Activated T-helper 2 cell treated with anti-CD3 and anti-CD28 coated beads, Interferon-gamma antibody, Interleukin-2, Interleukin-4, amounts not matched to agents 10 μg/mL and 5 μg/mL and 100 μg/mL, durations not matched to agents 14 hours and 24 hours and 36 hours (primary cell): ENCODE data around the gene IGLON5. TPM values are rescaled to one million over a fixed set of nuclear protein-coding genes. Genes with fewer than 3 reads are reported as not detected.

ENCODE experiments used
- DNase-seq: peaks from one replicate; pipeline ENCODE4 v3.0.0; 2021; ENCODE audit warnings: low spot score
- H3K27ac Mint-ChIP-seq: one replicate; pipeline ENCODE4 v1.8.0; 2021; ENCODE audit warnings: mixed read lengths
- H3K27me3 Mint-ChIP-seq: one replicate; pipeline ENCODE4 v1.8.0; 2021; ENCODE audit warnings: low read depth, mixed read lengths
- H3K36me3 Mint-ChIP-seq: one replicate; pipeline ENCODE4 v1.8.0; 2021; ENCODE audit warnings: low read depth, mixed read lengths
- H3K4me1 Mint-ChIP-seq: one replicate; pipeline ENCODE4 v1.8.0; 2021; ENCODE audit warnings: low read depth, mixed read lengths
- H3K4me3 Mint-ChIP-seq: one replicate; pipeline ENCODE4 v1.8.0; 2021; ENCODE audit warnings: low read depth, mild to moderate bottlenecking, moderate library complexity, mixed read lengths
- H3K9me3 Mint-ChIP-seq: one replicate; pipeline ENCODE4 v1.8.0; 2021; ENCODE audit warnings: mixed read lengths
- intact Hi-C: fragments of 100-400 bp; cut with micrococcal nuclease; formaldehyde crosslinking; loops from one replicate; pipeline ENCODE4 v1.15.1; 2023
- total RNA-seq: library from RNA; stranded (reverse); gene quantifications from 2 replicates; pipeline ENCODE4 v1.2.3, GENCODE V29; 2022

Gene IGLON5
- total RNA-seq, 1 donor from 2014 or later = 7.0 TPM

GRCh38 chr19:51365965-51366388 lies 54.5 kb downstream of the IGLON5 start, which contains the start of gene ETFB:
Gene ETFB, minus strand, starts transcription at chr19:51366388. Its CDS starts 62 bp downstream, at chr19:51366326.
- H3K27me3 Mint-ChIP-seq = no peaks in the 10 kb centered on the region
- peak within 1 kb of the TSS; percentile 95 for H3K27ac Mint-ChIP-seq
- intact Hi-C loops = no loop called here
- DNase-seq = no peak
- H3K36me3 Mint-ChIP-seq = peaks cover 50% of the 10 kb centered on the region
- peaks cover 49% of the 10 kb centered on the region for H3K4me1 Mint-ChIP-seq
- peak within 1 kb of the TSS; percentile 98 for H3K4me3 Mint-ChIP-seq
- no peaks in the 10 kb centered on the region for H3K9me3 Mint-ChIP-seq

- peaks cover 52% of the 10 kb centered on the region for H3K4me1 Mint-ChIP-seq
- peaks cover 53% of the 10 kb centered on the region for H3K36me3 Mint-ChIP-seq
Observed at GRCh38 chr19:51366389-51367254, 55.2 kb downstream of the IGLON5 start.

GRCh38 chr19:51367255-51367564 lies 55.8 kb downstream of the IGLON5 start:
- DNase-seq = no peak
- H3K36me3 Mint-ChIP-seq = peaks cover 59% of the 10 kb centered on the region
- peaks cover 51% of the 10 kb centered on the region for H3K4me1 Mint-ChIP-seq
- peak overlapping the region; percentile 95 for H3K27ac Mint-ChIP-seq
- no peaks in the 10 kb centered on the region for H3K9me3 Mint-ChIP-seq
- intact Hi-C loops = loop anchor here (1.0 kb wide), 2 partner anchors 27 to 28 kb away; no protein-coding TSS in a partner anchor
- H3K27me3 Mint-ChIP-seq = no peaks in the 10 kb centered on the region
- H3K4me3 Mint-ChIP-seq = peak overlapping the region; percentile 98

More at GRCh38 chr19:51366389-51367254, 55.2 kb downstream of the IGLON5 start:
- Mint-ChIP-seq H3K27me3 (no peaks in the 10 kb centered on the region), H3K4me3 (peak overlapping the region; percentile 98), H3K9me3 (no peaks in the 10 kb centered on the region), H3K27ac (peak overlapping the region; percentile 95)
- intact Hi-C loops = loop anchor here (1.0 kb wide), 2 partner anchors 27 to 28 kb away; no protein-coding TSS in a partner anchor
- peak; percentile 93 for DNase-seq

- peak overlapping the region; percentile 95 for H3K27ac Mint-ChIP-seq
- H3K4me3 Mint-ChIP-seq = peak overlapping the region; percentile 98
- H3K9me3 Mint-ChIP-seq = no peaks in the 10 kb centered on the region
- peaks cover 57% of the 10 kb centered on the region for H3K36me3 Mint-ChIP-seq
- DNase-seq = peak; percentile 98
- intact Hi-C loops = loop anchor here (1.0 kb wide), 2 partner anchors 27 to 28 kb away; no protein-coding TSS in a partner anchor
- H3K4me1 Mint-ChIP-seq = peaks cover 49% of the 10 kb centered on the region
- no peaks in the 10 kb centered on the region for H3K27me3 Mint-ChIP-seq
Observed at GRCh38 chr19:51367565-51368365, 56.3 kb downstream of the IGLON5 start.

- Mint-ChIP-seq H3K9me3 (no peaks in the 10 kb centered on the region), H3K27me3 (no peaks in the 10 kb centered on the region), H3K4me3 (peak within 1 kb of the TSS; percentile 98), H3K36me3 (peaks cover 51% of the 10 kb centered on the region), H3K4me1 (peaks cover 51% of the 10 kb centered on the region), H3K27ac (peak within 1 kb of the TSS; percentile 95)
- no peak for DNase-seq
- intact Hi-C loops = no loop called here
Observed at GRCh38 chr19:51368366-51369282, 57.2 kb downstream of the IGLON5 start, which contains the start of gene CLDND2. Gene CLDND2, minus strand, starts transcription at chr19:51369003. Its CDS starts 426 bp downstream, at chr19:51368577.

- Mint-ChIP-seq H3K9me3 (no peaks in the 10 kb centered on the region), H3K36me3 (peaks cover 46% of the 10 kb centered on the region), H3K27me3 (no peaks in the 10 kb centered on the region), H3K4me1 (peaks cover 53% of the 10 kb centered on the region), H3K4me3 (peak overlapping the region; percentile 84), H3K27ac (peak overlapping the region; percentile 94)
- intact Hi-C loops = no loop called here
- no peak for DNase-seq
Observed at GRCh38 chr19:51370230-51370629, 58.8 kb downstream of the IGLON5 start.

- Mint-ChIP-seq H3K4me3 (peak overlapping the region; percentile 84), H3K36me3 (peaks cover 40% of the 10 kb centered on the region), H3K9me3 (no peaks in the 10 kb centered on the region), H3K27ac (peak overlapping the region; percentile 94), H3K4me1 (peaks cover 58% of the 10 kb centered on the region), H3K27me3 (no peaks in the 10 kb centered on the region)
- no peak for DNase-seq
- intact Hi-C loops = no loop called here
Observed at GRCh38 chr19:51371186-51371690, 59.8 kb downstream of the IGLON5 start.

GRCh38 chr19:51372021-51372648 lies 60.7 kb downstream of the IGLON5 start:
- H3K9me3 Mint-ChIP-seq = no peaks in the 10 kb centered on the region
- peak overlapping the region; percentile 94 for H3K27ac Mint-ChIP-seq
- H3K36me3 Mint-ChIP-seq = peaks cover 37% of the 10 kb centered on the region
- intact Hi-C loops = loop anchor here (2.0 kb wide), 1 partner anchor 69 kb away; no protein-coding TSS in a partner anchor
- H3K4me3 Mint-ChIP-seq = peak overlapping the region; percentile 84
- no peak for DNase-seq
- H3K27me3 Mint-ChIP-seq = no peaks in the 10 kb centered on the region
- H3K4me1 Mint-ChIP-seq = peaks cover 65% of the 10 kb centered on the region

- intact Hi-C loops = loop anchor here (1.0 to 2.0 kb wide), 2 partner anchors 21 to 68 kb away; no protein-coding TSS in a partner anchor
- DNase-seq = peak; percentile 72
- H3K27me3 Mint-ChIP-seq = no peaks in the 10 kb centered on the region
- peaks cover 65% of the 10 kb centered on the region for H3K4me1 Mint-ChIP-seq
- peaks cover 37% of the 10 kb centered on the region for H3K36me3 Mint-ChIP-seq
- H3K4me3 Mint-ChIP-seq = peak within 1 kb of the TSS; percentile 84
- no peaks in the 10 kb centered on the region for H3K9me3 Mint-ChIP-seq
- H3K27ac Mint-ChIP-seq = peak within 1 kb of the TSS; percentile 94
Observed at GRCh38 chr19:51372649-51373504, 61.4 kb downstream of the IGLON5 start, which contains the start of gene NKG7. Gene NKG7, minus strand, starts transcription at chr19:51372654. Its CDS starts 119 bp downstream, at chr19:51372535.

- Mint-ChIP-seq H3K4me3 (peak overlapping the region; percentile 83), H3K36me3 (peaks cover 25% of the 10 kb centered on the region), H3K9me3 (no peaks in the 10 kb centered on the region), H3K27ac (peak overlapping the region; percentile 94), H3K4me1 (peaks cover 64% of the 10 kb centered on the region), H3K27me3 (no peaks in the 10 kb centered on the region)
- no peak for DNase-seq
- intact Hi-C loops = no loop called here
Observed at GRCh38 chr19:51375504-51376221, 64.2 kb downstream of the IGLON5 start.
